Stimulated activated CD8-positive, alpha-beta memory T cell treated with anti-CD3 and anti-CD28 coated beads, Interleukin-2, amount 100 ng/mL, for 48 hours (primary cell): ENCODE measurements around the gene ZNF511.

Experiments
- DNase-seq, 2 donors: peaks; one replicate each; pipeline ENCODE4 v3.0.0-alpha.2; 2020; ENCODE audit warnings: low read depth in 2 of 2

The ZNF511 gene

DNA sequence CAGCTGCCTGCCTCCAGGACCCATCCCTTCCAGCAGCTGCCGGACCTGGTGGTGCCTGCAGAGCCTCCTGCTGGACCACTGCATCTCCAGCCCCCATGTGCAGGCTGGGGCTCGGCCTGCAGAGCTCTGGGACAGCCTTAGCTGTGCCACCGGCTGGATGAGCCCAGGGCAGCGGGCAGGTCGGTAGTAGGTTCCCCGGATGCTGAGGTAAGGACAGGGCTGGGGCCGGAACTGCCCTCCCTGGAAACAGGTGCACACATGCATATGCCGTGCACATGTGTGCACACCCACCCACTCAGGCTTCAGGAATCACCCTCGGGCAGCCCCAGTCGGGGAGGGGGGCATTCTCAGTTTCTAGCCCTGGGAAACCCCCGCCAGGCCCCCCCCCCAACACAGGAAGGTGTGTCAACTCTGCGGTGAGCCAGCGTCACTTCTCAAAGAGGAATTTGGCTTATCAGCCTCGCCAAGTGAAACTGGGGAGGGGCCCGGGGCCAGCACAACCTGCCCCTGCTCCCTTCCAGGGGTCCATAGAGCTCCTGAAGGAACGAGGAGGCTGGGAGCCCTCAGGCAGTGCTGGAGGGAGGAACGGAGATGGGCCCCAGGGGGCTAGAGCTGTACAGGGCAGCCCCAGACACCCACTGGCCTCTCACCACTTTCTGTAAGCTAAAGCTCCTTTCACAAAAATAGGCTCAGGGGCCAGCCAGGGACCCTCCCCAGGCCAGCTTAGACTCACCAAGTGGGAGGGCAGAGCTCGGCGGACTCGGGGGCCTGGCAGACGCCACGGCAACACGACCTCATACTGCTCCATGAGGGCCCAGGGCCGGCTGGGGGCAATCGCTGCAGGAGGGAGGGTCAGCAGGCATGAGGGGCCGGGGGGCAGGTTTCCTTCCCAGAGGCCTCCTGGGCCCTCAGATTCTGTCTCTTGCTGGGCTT lies 33.7 kb upstream of the ZNF511 start:
- DNase-seq = peak; percentile 75 to 79

DNA sequence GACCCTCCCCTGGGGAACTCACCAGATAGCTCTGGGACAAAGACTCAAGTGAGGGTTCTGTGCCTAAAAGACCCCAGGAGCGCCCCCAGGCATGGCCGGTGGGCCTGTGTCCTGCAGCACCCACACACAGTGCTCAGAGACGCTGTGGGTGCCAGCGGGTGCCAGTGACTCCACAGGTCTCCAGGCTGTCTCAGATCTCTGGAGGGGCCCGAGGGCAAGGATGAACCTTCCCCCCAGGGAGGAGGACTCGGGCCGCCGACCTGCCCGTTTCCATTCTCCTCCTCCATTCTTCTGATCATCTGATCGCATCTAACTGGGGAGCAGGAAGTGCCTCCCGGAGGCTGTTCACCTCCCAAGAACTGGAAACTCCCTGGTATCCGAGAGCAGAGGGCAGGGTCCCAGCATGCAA lies 33.0 kb upstream of the ZNF511 start:
- DNase-seq = peak; percentile 42 to 53

DNA sequence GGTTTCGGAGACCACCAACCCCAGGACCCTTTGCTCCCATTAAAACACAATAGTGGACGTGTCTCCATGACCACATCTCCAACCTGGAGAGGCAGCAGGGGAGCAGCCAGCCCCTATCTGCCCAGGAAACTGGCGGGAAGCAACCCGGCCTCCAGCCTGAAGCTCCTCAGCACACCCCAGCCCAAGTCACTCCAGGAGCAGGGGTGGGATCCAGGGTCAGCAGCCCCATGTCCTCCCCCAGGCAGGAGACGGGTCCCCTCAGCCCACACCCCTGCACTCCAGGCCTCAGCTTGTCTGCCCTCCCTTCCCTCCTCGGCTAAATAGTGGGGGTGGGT lies 32.6 kb upstream of the ZNF511 start:
- DNase-seq = no peak

DNA sequence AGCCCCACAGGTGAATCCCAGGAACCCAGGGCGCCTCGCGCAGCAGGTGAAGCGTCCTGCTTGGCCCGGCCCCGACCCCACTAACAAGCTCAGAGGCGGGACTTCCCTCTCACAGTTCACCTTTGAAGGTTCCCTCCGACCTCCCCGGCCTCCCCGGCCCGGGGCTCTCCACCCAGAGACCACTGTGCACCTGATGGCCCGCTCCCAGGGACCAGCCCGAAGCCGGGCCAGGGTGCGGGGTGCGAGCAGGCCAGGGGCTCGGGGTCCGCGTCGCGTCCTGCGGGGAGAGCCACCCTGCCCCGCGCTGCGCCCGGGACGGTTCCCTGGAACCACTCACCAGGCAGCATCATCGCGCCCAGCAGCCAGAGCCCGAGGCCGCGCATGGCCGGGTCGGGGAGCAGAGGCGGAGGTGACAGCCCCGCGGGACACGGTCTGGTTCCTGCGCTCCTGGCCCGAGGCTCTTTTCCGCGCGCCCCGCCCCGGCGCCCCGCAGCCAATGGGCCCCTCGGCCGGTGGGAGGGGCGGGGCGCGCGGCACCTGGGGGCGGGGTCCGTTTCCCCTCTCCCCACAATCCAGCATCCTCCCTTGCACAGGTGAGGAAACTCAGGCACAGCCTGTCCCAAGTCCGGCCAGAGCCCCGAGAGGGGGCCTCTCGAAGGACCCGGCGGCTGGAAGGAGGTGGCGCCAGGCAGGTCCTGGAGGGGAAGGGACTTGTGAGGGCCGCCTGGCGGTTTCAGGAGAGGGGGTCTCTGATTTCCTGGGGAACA lies 32.1 kb upstream of the ZNF511 start, which contains the start of gene ADAM8:
TSS of gene ADAM8 (minus strand) at position 434 of the 767 bp plus-strand sequence. CDS start at position 383, 51 bp downstream.
- DNase-seq = peak; percentile 63 to 73

- DNase-seq = no peak
These were observed 31.3 kb upstream of the ZNF511 start for GRCh38 chr10:133277277-133277992.

GRCh38 chr10:133277993-133278576 lies 30.6 kb upstream of the ZNF511 start:
- no peak for DNase-seq

- peak; percentile 44 to 52 for DNase-seq
These were observed 30.0 kb upstream of the ZNF511 start for GRCh38 chr10:133278577-133279265.

DNA sequence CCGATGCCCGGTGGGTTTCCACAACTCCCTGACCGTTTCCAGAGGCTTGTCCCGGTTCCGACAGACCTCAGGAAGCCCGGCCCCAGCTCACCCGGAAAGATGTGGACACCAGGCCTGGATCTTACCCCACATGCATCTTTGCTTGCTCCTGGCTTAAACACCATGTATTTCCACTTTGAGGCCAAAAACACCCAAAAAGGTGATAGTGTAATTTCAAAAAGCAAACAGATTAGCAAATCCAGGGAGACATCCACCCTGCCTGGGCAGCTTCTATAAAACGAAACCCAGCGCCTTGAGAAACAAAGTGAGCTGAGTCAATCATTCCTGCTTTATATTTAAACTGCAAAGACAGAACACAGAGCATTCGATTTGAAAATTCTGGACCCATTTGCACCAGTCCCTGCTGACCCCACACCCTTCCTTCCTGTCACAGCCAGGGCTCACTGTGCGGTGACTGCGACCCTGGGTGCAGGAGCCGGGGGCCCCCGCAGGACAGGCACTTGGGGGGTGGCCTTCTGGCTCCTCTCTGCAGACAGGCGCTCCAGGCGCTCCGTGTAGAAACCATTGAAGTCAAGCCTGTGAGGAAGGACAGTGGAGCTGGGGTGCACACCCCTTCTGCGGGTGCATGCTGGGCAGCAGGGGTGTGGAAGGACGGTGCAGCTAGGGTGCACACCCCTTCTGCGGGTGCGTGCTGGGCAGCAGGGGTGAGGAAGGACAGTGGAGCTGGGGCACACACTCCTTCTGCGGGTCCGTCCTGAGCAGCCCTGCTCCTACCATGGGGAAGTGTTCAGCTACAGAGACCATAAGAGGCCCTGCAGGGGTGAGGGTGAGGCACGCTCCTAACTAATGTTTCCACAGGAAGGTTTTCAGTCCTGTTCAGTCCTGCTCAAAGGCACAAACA lies 29.1 kb upstream of the ZNF511 start:
- no peak for DNase-seq

DNA sequence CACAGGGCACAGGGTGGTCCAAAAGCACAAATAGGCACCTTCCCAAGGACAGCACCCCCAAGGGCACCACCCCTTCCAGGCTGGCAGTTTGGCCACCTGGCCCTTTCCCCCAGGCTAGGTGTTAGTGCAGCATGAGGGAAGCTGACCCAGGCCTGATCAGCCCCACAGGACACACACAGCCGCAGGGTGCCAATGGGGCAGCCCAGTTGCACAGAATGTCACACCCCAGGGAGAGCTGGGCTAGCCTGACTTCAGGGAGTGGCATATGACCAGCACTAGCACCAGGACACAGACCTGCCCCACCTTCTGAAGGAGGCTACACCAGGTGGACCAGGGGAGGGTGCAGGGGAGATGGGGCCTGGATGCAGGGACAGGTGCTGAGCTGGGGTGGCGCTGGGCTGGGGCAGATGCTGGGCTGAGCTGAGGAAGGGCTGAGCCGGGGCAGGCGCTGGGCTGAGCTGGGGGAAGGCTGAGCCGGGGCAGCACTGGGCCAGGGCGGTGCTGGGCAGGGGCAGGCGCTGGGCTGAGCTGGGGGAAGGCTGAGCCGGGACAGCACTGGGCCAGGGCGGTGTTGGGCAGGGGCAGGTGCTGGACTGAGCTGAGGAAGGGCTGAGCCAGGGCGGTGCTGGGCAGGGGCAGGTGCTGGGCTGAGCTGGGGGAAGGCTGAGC lies 28.2 kb upstream of the ZNF511 start:
- DNase-seq = no peak

- DNase-seq = no peak
These were observed 27.6 kb upstream of the ZNF511 start for GRCh38 chr10:133281084-133281483.

DNA sequence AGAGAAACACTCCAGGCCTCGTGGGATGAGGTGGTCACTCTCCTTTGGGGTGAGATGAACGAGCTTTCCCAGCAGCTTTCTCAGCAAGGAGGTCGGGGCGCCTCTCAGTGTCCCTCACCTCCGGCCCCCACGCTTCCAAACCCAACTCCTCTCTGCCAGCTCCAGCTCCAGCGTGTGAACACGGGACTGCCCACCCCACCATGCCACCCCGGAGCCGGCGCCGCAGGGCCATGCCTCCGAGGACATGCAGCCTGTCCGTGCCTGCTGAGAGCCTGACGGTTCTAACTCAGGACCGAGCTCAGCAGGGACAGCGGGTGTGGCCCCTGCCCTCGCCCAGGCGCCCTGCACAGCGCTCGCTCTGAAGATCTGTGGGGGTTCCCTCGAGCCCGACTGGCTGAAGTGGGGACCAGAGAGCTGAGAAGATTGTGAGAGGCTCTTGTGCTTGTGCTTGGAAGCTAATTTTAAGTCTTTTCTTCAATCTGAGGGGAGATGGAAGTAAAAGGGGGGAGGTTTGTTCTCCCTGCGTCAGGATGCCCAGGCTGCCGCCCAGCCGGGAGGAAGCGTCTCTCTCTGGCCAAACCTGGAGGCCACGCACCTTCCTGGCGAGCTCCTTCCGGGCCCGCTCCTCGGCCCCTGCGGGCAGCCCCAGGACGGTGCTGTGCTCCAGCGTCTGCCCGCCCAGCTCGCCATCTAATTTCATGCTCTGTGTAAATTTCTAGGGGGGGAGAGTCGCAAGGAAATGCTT lies 26.9 kb upstream of the ZNF511 start:
- no peak for DNase-seq

GRCh38 chr10:133282846-133283390 lies 25.8 kb upstream of the ZNF511 start:
- DNase-seq = no peak

DNA sequence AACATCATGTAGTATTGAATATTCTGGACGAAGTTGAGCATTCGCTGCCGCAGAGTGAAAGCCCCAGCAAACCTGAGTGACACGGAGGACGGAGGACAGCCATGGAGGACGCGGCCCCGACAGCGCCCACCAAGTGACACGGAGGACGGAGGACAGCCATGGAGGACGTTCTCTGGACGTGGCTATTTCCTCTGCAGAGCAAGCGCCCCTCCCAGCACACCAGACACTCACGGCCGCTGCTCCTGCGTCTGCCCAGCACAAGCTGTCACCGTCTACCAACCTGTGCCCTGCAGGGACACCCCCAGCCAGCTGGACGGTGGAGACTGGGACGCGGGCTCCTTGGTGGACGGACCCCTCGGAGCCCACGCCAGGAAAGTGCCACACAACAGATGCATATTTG lies 24.8 kb upstream of the ZNF511 start:
- DNase-seq = no peak

DNA sequence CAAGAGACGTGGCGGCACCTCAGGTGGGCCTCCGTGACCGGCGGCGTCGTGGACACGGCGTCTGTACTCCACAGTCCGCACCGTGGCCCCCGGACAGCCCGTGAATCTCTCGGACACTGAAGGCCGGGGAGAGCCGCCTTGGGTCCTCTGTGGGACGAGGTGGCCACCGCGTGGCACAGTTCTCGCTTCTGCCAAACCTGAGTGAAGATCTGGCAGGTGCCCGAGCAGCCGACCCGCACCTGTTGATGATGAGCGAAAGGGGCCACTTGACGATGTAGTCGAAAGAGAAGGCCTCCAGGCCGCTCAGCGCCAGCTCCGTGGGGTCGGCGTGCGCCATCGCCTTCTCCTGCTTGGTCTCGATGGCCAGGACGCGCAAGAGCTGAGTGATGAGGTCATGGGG lies 23.5 kb upstream of the ZNF511 start:
- DNase-seq = no peak

- DNase-seq = no peak
These were observed 22.3 kb upstream of the ZNF511 start for GRCh38 chr10:133286366-133286765.

GRCh38 chr10:133287832-133288500 lies 20.7 kb upstream of the ZNF511 start:
- no peak for DNase-seq

- DNase-seq = no peak
These were observed 19.0 kb upstream of the ZNF511 start for GRCh38 chr10:133289761-133290160.
